OCI-LY3 (cell line): ENCODE results near the gene ABL1.

Source experiments
- EZH2phosphoT487 ChIP-seq: fragments of 200-600 bp; shearing (Covaris generic); IDR thresholded peaks from 2 replicates; pipeline ENCODE4 v1.6.1; 2018; ENCODE audit warnings: antibody characterized with exemption, mixed run types, low read depth
- TF ChIP-seq, protein P1 (sequence below): fragments of 200-600, 300-600 bp; sonication (generic); IDR thresholded peaks from 2 replicates; pipeline ENCODE4 v1.5.1; 2014; ENCODE audit warnings: antibody characterized with exemption, low read length, low read depth

DNA sequence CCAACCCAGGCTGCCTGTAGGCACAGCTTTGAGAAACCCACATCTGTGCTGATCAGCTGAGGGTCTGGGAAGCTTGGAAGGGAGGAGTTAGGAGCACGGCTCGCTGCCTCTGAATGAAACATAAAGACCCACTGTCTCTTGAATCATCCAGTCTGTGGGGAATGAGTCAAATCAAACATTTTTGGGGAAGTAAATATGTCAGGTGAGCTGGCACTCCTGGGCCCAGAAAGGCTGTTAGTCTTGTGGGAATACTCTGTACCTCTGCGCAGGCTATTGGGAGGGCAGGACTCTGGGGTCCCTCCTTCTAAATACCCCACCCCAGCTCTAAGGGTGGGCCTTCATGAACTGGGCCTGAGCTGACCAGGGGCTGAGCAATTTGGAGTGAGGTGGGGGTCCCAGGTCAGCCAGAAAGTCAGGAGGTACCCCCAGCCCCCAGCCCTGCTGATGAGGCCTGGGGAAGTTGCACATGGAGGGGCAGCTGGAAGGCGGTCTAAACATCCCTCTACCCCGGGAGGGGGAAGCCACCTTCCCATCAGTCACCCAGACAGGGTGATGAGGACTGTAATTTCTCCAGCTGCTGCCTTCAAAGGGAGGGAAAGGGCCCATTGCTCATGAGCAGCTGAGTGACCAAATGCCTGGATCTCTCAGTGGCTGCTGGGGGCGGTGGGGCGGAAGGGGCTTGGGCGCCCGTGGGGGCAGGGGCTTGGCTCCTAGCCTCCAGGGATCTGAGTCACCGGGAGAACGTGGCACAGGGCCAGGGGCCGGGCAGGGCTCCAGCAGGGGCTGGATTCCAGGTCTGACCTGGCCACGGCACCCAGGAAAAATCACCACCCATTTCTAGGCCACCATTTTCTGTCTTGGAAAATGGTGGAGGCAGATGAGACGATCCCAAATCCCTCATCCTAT is 93.2 kb downstream of the ABL1 start:
- TF ChIP-seq, protein P1, sequence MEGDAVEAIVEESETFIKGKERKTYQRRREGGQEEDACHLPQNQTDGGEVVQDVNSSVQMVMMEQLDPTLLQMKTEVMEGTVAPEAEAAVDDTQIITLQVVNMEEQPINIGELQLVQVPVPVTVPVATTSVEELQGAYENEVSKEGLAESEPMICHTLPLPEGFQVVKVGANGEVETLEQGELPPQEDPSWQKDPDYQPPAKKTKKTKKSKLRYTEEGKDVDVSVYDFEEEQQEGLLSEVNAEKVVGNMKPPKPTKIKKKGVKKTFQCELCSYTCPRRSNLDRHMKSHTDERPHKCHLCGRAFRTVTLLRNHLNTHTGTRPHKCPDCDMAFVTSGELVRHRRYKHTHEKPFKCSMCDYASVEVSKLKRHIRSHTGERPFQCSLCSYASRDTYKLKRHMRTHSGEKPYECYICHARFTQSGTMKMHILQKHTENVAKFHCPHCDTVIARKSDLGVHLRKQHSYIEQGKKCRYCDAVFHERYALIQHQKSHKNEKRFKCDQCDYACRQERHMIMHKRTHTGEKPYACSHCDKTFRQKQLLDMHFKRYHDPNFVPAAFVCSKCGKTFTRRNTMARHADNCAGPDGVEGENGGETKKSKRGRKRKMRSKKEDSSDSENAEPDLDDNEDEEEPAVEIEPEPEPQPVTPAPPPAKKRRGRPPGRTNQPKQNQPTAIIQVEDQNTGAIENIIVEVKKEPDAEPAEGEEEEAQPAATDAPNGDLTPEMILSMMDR = no peak
- no peak for TF ChIP-seq EZH2phosphoT487
